Measurements from ENCODE around the gene KHDRBS2. TPM values are rescaled to one million over a fixed set of nuclear protein-coding genes. Genes with fewer than 3 reads are reported as not detected.

KHDRBS2 gene
- total RNA-seq, 1 experiment from 2014 or later, result not detected

- no peak for DNase-seq (ENCODE audit: low spot score)
These were observed 250.1 kb downstream of the KHDRBS2 start for GRCh38 chr6:62035952-62036351.

GRCh38 chr6:62013719-62014118, 272.3 kb downstream of the KHDRBS2 start:
- DNase-seq (ENCODE audit: low spot score), result no peak

- no peak for DNase-seq (ENCODE audit: low spot score)
These were observed 276.6 kb downstream of the KHDRBS2 start for GRCh38 chr6:62009445-62009844.

GRCh38 chr6:61989616-61990015, 296.4 kb downstream of the KHDRBS2 start:
- no peak for DNase-seq (ENCODE audit: low spot score)

- DNase-seq (ENCODE audit: low spot score), result no peak
These were observed 305.4 kb downstream of the KHDRBS2 start for GRCh38 chr6:61980622-61981021.

GRCh38 chr6:61977947-61978346, 308.1 kb downstream of the KHDRBS2 start:
- no peak for DNase-seq (ENCODE audit: low spot score)

- no peak for DNase-seq (ENCODE audit: low spot score)
These were observed 308.9 kb downstream of the KHDRBS2 start for GRCh38 chr6:61977099-61977498.

GRCh38 chr6:61959196-61959595, 326.8 kb downstream of the KHDRBS2 start:
- DNase-seq (ENCODE audit: low spot score), result no peak

GRCh38 chr6:61953851-61954250, 332.2 kb downstream of the KHDRBS2 start:
- no peak for DNase-seq (ENCODE audit: low spot score)

- DNase-seq (ENCODE audit: low spot score), result no peak
These were observed 334.4 kb downstream of the KHDRBS2 start for GRCh38 chr6:61951586-61951985.

GRCh38 chr6:61950811-61951210, 335.2 kb downstream of the KHDRBS2 start:
- DNase-seq (ENCODE audit: low spot score), result no peak

GRCh38 chr6:61949971-61950370, 336.1 kb downstream of the KHDRBS2 start:
- DNase-seq (ENCODE audit: low spot score), result no peak

- DNase-seq (ENCODE audit: low spot score), result no peak
These were observed 336.9 kb downstream of the KHDRBS2 start for GRCh38 chr6:61949161-61949560.

GRCh38 chr6:61947311-61947947, 338.6 kb downstream of the KHDRBS2 start:
- no peak for DNase-seq (ENCODE audit: low spot score)

- no peak for DNase-seq (ENCODE audit: low spot score)
These were observed 345.1 kb downstream of the KHDRBS2 start for GRCh38 chr6:61940919-61941318.

- no peak for DNase-seq (ENCODE audit: low spot score)
These were observed 350.7 kb downstream of the KHDRBS2 start for GRCh38 chr6:61935242-61935846.

- no peak for DNase-seq (ENCODE audit: low spot score)
These were observed 376.5 kb downstream of the KHDRBS2 start for GRCh38 chr6:61909486-61909885.

GRCh38 chr6:61901748-61902147, 384.3 kb downstream of the KHDRBS2 start:
- DNase-seq (ENCODE audit: low spot score), result no peak

- DNase-seq (ENCODE audit: low spot score), result no peak
These were observed 391.5 kb downstream of the KHDRBS2 start for GRCh38 chr6:61894536-61894935.

- DNase-seq (ENCODE audit: low spot score), result no peak
These were observed 398.6 kb downstream of the KHDRBS2 start for GRCh38 chr6:61887423-61887822.

- DNase-seq (ENCODE audit: low spot score), result peak; percentile 26
These were observed 399.3 kb downstream of the KHDRBS2 start for GRCh38 chr6:61886608-61887259.

- DNase-seq (ENCODE audit: low spot score), result no peak
These were observed 416.2 kb downstream of the KHDRBS2 start for GRCh38 chr6:61869632-61870400.
